KOPT-K1 (cell line): ENCODE measurements around the gene KATNIP.

ENCODE experiments used
- H3K27ac ChIP-seq: fragments of 200-600 bp; sonication (generic); 2 replicates; pipeline ENCODE4 v1.5.1; 2016; ENCODE audit warnings: antibody characterized with exemption, mild to moderate bottlenecking, low read depth, low read length; ENCODE audit not compliant: poor library complexity, severe bottlenecking
- H3K36me3 ChIP-seq: fragments of 200-600 bp; sonication (generic); 2 replicates; pipeline ENCODE4 v1.5.1; 2017; ENCODE audit warnings: antibody characterized with exemption, mild to moderate bottlenecking, low read length, moderate library complexity; ENCODE audit not compliant: insufficient read depth
- H3K9me3 ChIP-seq: fragments of 200-600 bp; sonication (generic); 2 replicates; pipeline ENCODE4 v1.5.1; 2017; ENCODE audit warnings: antibody characterized with exemption, low read length, mild to moderate bottlenecking; ENCODE audit not compliant: insufficient read depth, poor library complexity, severe bottlenecking

The KATNIP gene

DNA sequence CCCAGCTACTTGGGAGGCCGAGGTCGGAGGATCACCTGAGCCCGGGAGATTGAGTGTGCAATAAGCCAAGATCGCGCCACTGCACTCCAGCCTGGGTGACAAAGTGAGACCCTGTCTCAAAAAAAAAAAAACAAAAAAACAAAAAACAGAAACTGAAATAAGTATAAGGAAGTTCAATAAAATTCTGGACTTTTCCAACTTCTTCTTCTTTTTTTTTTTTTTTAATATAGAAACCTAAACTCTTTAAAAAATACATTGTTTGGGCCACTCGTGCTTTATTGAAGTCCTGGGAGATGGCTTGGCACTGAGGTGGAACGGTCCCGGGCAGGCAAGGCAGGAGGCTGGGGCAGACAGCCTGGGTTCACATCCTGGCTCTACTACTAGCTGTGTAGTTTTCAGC lies 36.8 kb downstream of the KATNIP start:
- Histone ChIP-seq H3K9me3 (peaks cover 16% of the 10 kb centered on the region), H3K36me3 (no peaks in the 10 kb centered on the region), H3K27ac (no peak overlapping the region)

DNA sequence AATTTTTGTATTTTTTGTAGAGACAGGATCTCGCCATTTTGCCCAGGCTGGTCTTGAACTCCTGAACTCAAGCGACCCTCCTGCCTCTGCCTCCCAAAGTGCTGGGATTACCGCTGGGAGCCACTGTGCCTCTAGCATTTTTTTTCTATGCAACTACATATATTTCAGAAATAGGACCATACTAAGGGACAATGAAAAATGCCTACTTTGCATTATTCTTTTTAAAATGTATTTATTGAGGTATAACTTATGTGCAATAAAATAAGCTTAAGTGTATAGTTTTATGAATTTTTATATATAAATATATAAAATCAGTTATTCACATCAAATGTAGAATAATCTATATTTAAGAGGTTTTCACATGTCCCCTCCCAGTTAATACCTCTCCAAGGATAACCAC lies 38.1 kb downstream of the KATNIP start:
- Histone ChIP-seq H3K9me3 (peaks cover 16% of the 10 kb centered on the region), H3K36me3 (no peaks in the 10 kb centered on the region), H3K27ac (no peak overlapping the region)

DNA sequence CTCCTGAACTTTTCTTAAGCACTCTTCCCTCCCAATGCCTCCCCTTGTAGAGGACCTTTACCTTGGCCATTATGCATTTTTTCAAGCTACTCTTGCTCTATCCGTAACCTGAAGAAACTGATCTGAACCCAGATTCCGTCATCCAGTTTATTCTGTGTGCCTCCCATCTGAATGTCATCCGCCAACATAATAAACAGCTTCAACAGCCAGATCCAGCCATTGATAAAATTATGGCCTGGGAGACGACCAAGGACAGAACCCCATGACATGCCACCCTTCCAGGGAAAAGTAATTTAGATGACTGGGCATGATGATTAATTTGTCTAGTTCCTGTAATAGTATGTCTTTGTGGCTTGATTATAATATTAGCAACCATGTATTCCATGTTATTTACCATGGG lies 41.9 kb downstream of the KATNIP start:
- H3K36me3 ChIP-seq: no peaks in the 10 kb centered on the region
- no peak overlapping the region for H3K27ac ChIP-seq
- H3K9me3 ChIP-seq: peaks cover 6% of the 10 kb centered on the region

DNA sequence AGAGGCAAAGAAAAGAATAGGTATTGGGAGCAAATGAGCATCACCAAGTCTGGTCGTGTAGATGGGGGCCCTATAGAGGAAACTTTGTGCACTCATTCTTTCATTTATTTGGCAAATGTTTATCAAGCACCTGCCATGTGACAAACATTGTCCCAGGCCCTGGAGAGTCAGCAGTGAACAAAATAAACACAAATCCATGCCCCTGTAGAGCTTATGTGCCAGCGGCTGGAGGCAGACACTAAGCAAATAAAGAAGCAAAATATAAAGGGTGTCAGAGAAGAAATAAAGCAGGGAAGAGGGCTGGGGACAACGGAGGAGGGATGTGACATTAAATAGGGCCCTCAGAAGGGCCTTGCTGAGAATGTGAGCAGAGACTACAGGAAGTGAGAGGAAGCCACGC lies 45.5 kb downstream of the KATNIP start:
- Histone ChIP-seq H3K36me3 (no peaks in the 10 kb centered on the region), H3K27ac (no peak overlapping the region), H3K9me3 (no peaks in the 10 kb centered on the region)

DNA sequence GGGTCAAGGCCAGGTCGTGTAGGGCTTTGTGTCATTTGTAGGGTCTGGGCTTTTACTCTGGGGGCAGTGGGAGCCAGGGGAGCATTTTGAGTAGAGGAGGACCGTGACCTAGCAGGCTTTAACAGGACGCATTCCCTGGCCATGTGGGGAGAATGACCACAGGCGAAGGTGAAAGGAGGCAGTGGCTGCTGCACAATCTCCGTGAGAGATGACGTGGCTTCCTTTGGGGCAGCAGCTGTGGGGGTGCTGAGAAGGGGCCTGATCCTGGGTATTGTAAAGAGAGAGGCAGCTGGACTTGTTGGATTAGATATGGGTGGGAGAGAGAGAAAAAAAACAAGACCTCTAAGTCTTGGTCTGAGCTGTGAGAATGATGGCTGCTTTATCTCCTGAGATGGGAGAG lies 46.0 kb downstream of the KATNIP start:
- Histone ChIP-seq H3K36me3 (no peaks in the 10 kb centered on the region), H3K27ac (no peak overlapping the region)

DNA sequence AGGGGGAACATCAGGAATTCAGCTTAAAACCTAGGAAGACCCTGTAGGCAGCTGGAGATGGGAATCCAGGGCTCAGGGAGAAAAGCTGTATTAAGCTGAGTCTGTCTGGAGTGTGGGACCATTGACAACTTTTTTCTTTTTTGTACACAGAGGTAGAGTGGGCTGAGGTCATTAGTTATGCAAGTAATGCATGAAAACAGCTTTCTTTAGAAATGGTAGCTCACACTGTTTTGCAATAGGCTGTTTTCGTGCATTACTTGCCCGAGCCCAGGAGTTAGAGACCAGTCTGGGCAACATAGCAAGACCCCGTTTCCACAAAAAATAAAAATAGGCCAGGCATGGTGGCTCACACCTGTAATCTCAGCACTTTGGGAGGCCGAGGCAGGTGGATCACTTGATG lies 46.5 kb downstream of the KATNIP start:
- Histone ChIP-seq H3K27ac (no peak overlapping the region), H3K36me3 (no peaks in the 10 kb centered on the region), H3K9me3 (no peaks in the 10 kb centered on the region)

More for the DNA sequence above, 46.0 kb downstream of the KATNIP start:
- H3K9me3 ChIP-seq: no peaks in the 10 kb centered on the region

DNA sequence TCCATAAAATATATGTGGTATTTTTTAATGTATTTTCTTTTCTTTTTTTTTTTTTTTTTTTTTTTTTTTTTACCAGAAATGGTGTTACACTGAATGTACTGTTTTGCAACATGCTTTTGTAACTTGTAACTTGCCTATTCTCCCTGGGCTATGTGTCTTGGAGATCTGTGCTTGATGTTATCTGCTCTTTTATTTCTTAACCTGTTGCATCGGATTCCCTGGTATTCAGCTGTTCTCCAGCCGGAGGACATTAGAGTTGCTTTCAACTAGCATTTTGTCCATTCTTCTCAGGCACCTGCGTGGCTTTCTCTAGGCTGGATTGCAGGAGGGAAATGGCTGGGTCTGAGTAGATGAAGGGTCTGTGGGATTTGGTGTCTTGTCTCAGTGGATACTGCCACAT lies 47.4 kb downstream of the KATNIP start:
- H3K27ac ChIP-seq: no peak overlapping the region
- no peaks in the 10 kb centered on the region for H3K36me3 ChIP-seq
- H3K9me3 ChIP-seq: no peaks in the 10 kb centered on the region

DNA sequence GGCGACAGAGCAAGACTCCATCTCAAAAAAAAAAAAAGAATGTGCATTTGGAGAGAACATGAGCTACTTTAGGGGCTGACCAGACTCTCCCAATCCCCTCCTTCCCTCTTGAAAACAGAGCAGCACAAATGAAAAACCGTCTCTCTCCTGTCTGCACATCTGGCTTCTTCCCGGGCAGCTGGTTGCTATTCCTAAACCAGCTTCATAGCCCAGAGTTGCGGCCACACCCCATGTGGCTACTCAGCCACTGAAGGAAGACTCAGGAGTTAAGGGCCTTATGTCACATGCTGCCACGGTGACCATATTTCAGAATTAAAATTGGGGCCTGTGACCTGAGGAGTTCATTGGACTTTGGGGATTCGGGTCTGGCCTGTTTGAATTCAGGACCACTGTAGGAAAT lies 48.3 kb downstream of the KATNIP start:
- Histone ChIP-seq H3K9me3 (no peaks in the 10 kb centered on the region), H3K36me3 (no peaks in the 10 kb centered on the region)

DNA sequence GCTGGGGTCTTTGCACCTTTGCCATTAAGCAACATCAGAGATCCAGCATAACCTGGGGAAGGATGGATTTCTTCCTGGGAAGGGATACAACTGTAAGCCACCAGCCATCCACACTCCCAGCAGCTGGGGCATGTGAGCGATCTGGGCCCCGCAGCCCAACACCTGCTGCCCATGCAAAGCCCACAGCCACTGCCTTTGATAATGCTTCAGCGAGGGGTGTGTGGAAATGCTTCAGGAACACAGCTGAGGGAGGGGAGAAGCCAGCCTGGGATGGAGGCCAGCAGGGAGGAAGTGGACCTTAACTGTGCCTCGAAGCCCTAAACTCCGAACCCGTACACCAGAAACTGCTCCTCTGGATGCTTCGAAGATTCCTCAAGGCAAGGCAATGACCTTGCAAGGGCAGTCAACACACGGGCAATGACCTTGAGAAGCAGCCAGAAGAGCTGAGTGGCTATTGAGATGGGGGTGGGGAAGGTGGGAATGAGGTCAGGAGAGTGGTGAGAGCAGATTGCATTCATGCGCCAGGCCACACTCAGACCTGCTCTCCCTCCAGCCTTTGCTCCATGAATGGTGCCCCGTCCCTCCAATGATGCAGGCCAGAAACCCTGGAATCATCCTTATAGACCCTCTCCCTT lies 49.1 kb downstream of the KATNIP start:
- Histone ChIP-seq H3K9me3 (no peaks in the 10 kb centered on the region), H3K36me3 (no peaks in the 10 kb centered on the region), H3K27ac (no peak overlapping the region)

More for the DNA sequence above, 48.3 kb downstream of the KATNIP start:
- H3K27ac ChIP-seq: no peak overlapping the region

DNA sequence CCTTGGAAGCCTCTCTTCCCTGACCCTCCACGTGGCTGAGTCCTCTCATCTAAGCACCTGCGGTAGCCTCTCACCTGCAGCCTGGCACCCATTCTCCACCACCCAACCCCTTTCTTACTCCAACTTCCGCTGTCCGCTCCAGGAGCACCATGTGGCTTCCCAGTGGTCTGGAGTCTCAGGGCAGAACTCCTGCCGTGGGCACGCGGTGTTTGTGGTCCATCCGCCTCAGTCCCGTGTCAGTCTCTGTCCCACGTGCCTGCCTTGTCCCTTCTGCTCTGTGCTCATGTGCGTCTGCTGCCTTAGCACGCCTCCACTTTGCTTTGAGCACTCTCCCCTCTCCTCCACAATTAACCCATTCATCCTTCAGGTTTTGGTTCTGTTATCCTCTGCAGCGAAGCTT lies 49.7 kb downstream of the KATNIP start:
- H3K27ac ChIP-seq: no peak overlapping the region
- H3K36me3 ChIP-seq: no peaks in the 10 kb centered on the region
- no peaks in the 10 kb centered on the region for H3K9me3 ChIP-seq
